GM21786 (cell line): ENCODE data around the gene CEBPE.

ENCODE experiments used
- ATAC-seq: cut with Tn5 transposase; IDR thresholded peaks from one replicate; pipeline ENCODE4 v1.9.1; 2021; ENCODE audit not compliant: unreplicated experiment

Gene CEBPE

GRCh38 chr14:23104591-23105347, 14.3 kb downstream of the CEBPE start, which contains the start of gene CIROP:
CIROP (minus strand) TSS chr14:23104989; CDS start chr14:23104920, 69 bp downstream.
- ATAC-seq: no peak

- no peak for ATAC-seq
Measured at GRCh38 chr14:23104070-23104590, 14.9 kb downstream of the CEBPE start.

GRCh38 chr14:23103581-23103980, 15.5 kb downstream of the CEBPE start:
- ATAC-seq: no peak

GRCh38 chr14:23102801-23103200, 16.3 kb downstream of the CEBPE start:
- ATAC-seq: no peak

- ATAC-seq: no peak
Measured at GRCh38 chr14:23101986-23102625, 16.9 kb downstream of the CEBPE start.

GRCh38 chr14:23101213-23101970, 17.7 kb downstream of the CEBPE start:
- ATAC-seq: no peak

- no peak for ATAC-seq
Measured at GRCh38 chr14:23099212-23099861, 19.7 kb downstream of the CEBPE start.

- no peak for ATAC-seq
Measured at GRCh38 chr14:23097786-23098185, 21.3 kb downstream of the CEBPE start.

GRCh38 chr14:23095196-23096108, 23.6 kb downstream of the CEBPE start, which contains the start of gene C14orf119:
C14orf119 (plus strand) TSS chr14:23095505; CDS start chr14:23097659, 2,154 bp downstream.
- ATAC-seq: peak; percentile 94

GRCh38 chr14:23094666-23095195, 24.3 kb downstream of the CEBPE start, which contains the start of gene ACIN1:
ACIN1 (minus strand) TSS chr14:23095136; CDS start chr14:23095112, 24 bp downstream.
- ATAC-seq: peak; percentile 27

- ATAC-seq: no peak
Measured at GRCh38 chr14:23093991-23094665, 24.9 kb downstream of the CEBPE start.

GRCh38 chr14:23093526-23093925, 25.5 kb downstream of the CEBPE start:
- ATAC-seq: no peak

GRCh38 chr14:23093104-23093503, 26.0 kb downstream of the CEBPE start:
- ATAC-seq: no peak

- ATAC-seq: no peak
Measured at GRCh38 chr14:23091294-23092225, 27.5 kb downstream of the CEBPE start.

- no peak for ATAC-seq
Measured at GRCh38 chr14:23090254-23090636, 28.8 kb downstream of the CEBPE start.

- ATAC-seq: no peak
Measured at GRCh38 chr14:23089498-23090253, 29.4 kb downstream of the CEBPE start.

- ATAC-seq: no peak
Measured at GRCh38 chr14:23086565-23086964, 32.5 kb downstream of the CEBPE start.
